Measurements from ENCODE around the gene SLCO3A1.

- no peak for TF ChIP-seq CTCF (conservative IDR thresholded peaks at IDR 0.05; ENCODE audit: low read length)
- TF ChIP-seq EZH2phosphoT487 (IDR thresholded peaks at IDR 0.05; ENCODE audit: borderline replicate concordance) = no peak
These were observed 131.8 kb downstream of the SLCO3A1 start for GRCh38 chr15:91985297-91985696.

Data from Loucy (cell line).